K562 (cell line): Measurements from ENCODE around the gene KDM2B. TPM values are rescaled to one million over a fixed set of nuclear protein-coding genes. Genes with fewer than 3 reads are reported as not detected.

ENCODE experiments used
- ARHGAP35 ChIP-seq: fragments of 450-650 bp; IDR thresholded peaks from 2 replicates; pipeline ENCODE4 v1.6.1; 2018; ENCODE audit not compliant: partially characterized antibody
- ARID3A ChIP-seq: IDR thresholded peaks from 2 replicates; pipeline ENCODE4 v1.6.1; 2012; ENCODE audit warnings: low read depth, low read length, improper control_type of control experiment, borderline replicate concordance
- BRF2 ChIP-seq: IDR thresholded peaks from 3 replicates; pipeline ENCODE4 v1.6.1; 2011; ENCODE audit warnings: borderline replicate concordance, mild to moderate bottlenecking; ENCODE audit not compliant: insufficient read length, insufficient read depth
- CAMTA2 ChIP-seq: fragments of 250-450 bp; sonication (Bioruptor Pico); conservative IDR thresholded peaks from 2 replicates; pipeline ENCODE4 v1.5.1; 2022
- CBX2 ChIP-seq: fragments of 200-600 bp; sonication (generic); IDR thresholded peaks from one replicate; pipeline ENCODE4 v1.6.1; 2012; ENCODE audit warnings: mild to moderate bottlenecking, low read length, inconsistent platforms; ENCODE audit not compliant: insufficient read depth, poor library complexity, severe bottlenecking
- GTF2E2 ChIP-seq: fragments of 200-800 bp; sonication (Bioruptor generic); IDR thresholded peaks from 2 replicates; pipeline ENCODE4 v1.6.1; 2016; ENCODE audit warnings: missing genetic modification characterization, missing compliant biosample characterization
- JUND ChIP-seq, 2 experiments: IDR thresholded peaks; 2 replicates in 1 of 2; 3 replicates in 1 of 2; pipeline ENCODE4 v1.6.1; 2011; ENCODE audit warnings: borderline replicate concordance in 2 of 2, low read depth in 2 of 2, low read length in 2 of 2, improper control_type of control experiment in 1 of 2, missing biosample characterization in 1 of 2, missing genetic modification characterization in 1 of 2, missing genetic modification reagents in 1 of 2
- KLF13 ChIP-seq: fragments of 450-650 bp; IDR thresholded peaks from 2 replicates; pipeline ENCODE4 v1.6.1; 2016; ENCODE audit warnings: missing genetic modification characterization, low read depth, mild to moderate bottlenecking, missing compliant biosample characterization, moderate library complexity, borderline replicate concordance
- MXD1 ChIP-seq: fragments of 250-450 bp; sonication (Bioruptor Pico); IDR thresholded peaks from 2 replicates; pipeline ENCODE4 v1.8.0; 2021; ENCODE audit warnings: borderline replicate concordance, mild to moderate bottlenecking, moderate library complexity; ENCODE audit not compliant: poor library complexity, severe bottlenecking
- NBN ChIP-seq: fragments of 450-650 bp; IDR thresholded peaks from 2 replicates; pipeline ENCODE4 v1.6.1; 2016; ENCODE audit warnings: low read depth, mild to moderate bottlenecking
- PREB ChIP-seq: sonication (generic); formaldehyde crosslinking; IDR thresholded peaks from 2 replicates; pipeline ENCODE4 v1.8.1; 2023; ENCODE audit warnings: mild to moderate bottlenecking, missing genetic modification reagents
- RERE ChIP-seq: sonication (generic); formaldehyde crosslinking; IDR thresholded peaks from 2 replicates; pipeline ENCODE4 v1.8.0; 2023; ENCODE audit warnings: missing genetic modification reagents, mild to moderate bottlenecking, borderline replicate concordance
- TBP ChIP-seq: optimal IDR thresholded peaks from 2 replicates; pipeline ENCODE3; 2011; ENCODE audit warnings: low read depth, low read length, improper control_type of control experiment
- TCF15 ChIP-seq: fragments of 250-450 bp; sonication (Bioruptor Pico); IDR thresholded peaks from 2 replicates; pipeline ENCODE4 v1.8.0; 2022; ENCODE audit warnings: moderate library complexity, mild to moderate bottlenecking, inconsistent platforms
- polyA plus RNA-seq, 8 experiments: library from polyadenylated mRNA; depleted of rRNA in 4 of 8; stranded (reverse) in 5 of 8; unstranded in 3 of 8; fragments of >200 nt; fragmentation: Nextera tagmentation in 2 of 8; fragmentation: Illumina TruSeq in 1 of 8; extraction: Ambion mirVana in 2 of 8; extraction: Trizol in 1 of 8; gene quantifications; 2 replicates each; pipeline versions ENCODE4 v1.2.1 to v1.2.3, GENCODE V29; 2011 to 2014; ENCODE audit warnings: inconsistent platforms in 1 of 8, missing spikeins in 1 of 8
- total RNA-seq, 7 experiments: library from RNA; depleted of rRNA in 6 of 7; stranded (reverse); fragments of >200 nt in 6 of 7; fragmentation: Illumina TruSeq in 2 of 7; extraction: Trizol in 2 of 7; gene quantifications; 2 replicates each; pipeline versions ENCODE4 v1.2.1 to v1.2.3, GENCODE V29; 2011 to 2021; ENCODE audit warnings: low replicate concordance in 1 of 7

The KDM2B gene
- total and polyA plus RNA-seq, 9 of the 15 experiments (the other 6 are each of a cell fraction or from before 2014, with no cell fraction given) = 7.4 to 50.5 (median 22.5) TPM

- TF ChIP-seq RERE = no peak
- TF ChIP-seq ARHGAP35 = no peak
- no peak for TF ChIP-seq PREB
- TF ChIP-seq TCF15 (CRISPR knock-in tag) = no peak
- TF ChIP-seq ARID3A = no peak
- TF ChIP-seq KLF13 (tag) = peak; percentile 91; the same call in 1 of the 2 replicates
- TF ChIP-seq CAMTA2 = 0 out of 2 replicates have a peak, but pooled peaks have one; percentile 23
- no peak for TF ChIP-seq MXD1 (CRISPR knock-in tag)
- no peak for TF ChIP-seq BRF2
- TF ChIP-seq CBX2 = no peak
- no peak for TF ChIP-seq JUND (IDR thresholded peaks at IDR 0.05; ENCODE audit: borderline replicate concordance, low read depth, low read length)
- 0 out of 3 replicates have a peak, but pooled peaks have one; percentile 12 for TF ChIP-seq JUND (tag; IDR thresholded peaks at IDR 0.05; ENCODE audit: borderline replicate concordance, low read depth, low read length)
- TF ChIP-seq NBN = no peak
- peak; percentile 77; the same call in 1 of the 2 replicates for TF ChIP-seq GTF2E2
- TF ChIP-seq TBP = peak; percentile 71
These were observed 45.4 kb upstream of the KDM2B start, which contains the start of gene ORAI1 (continued) for GRCh38 chr12:121626087-121626852.
